Progenitor cell of endocrine pancreas (in vitro differentiated cells): ENCODE data around the gene PRKAR1B. TPM values are rescaled to one million over a fixed set of nuclear protein-coding genes. Genes with fewer than 3 reads are reported as not detected.

Experiments used
- DNase-seq: peaks from one replicate; pipeline ENCODE4 v3.0.0; 2021; ENCODE audit warnings: low spot score; ENCODE audit not compliant: unreplicated experiment
- H3K27ac Mint-ChIP-seq: 2 replicates; pipeline ENCODE4 v1.8.0; 2021; ENCODE audit warnings: mild to moderate bottlenecking, moderate library complexity, mixed read lengths
- H3K27me3 Mint-ChIP-seq: 2 replicates; pipeline ENCODE4 v1.8.0; 2021; ENCODE audit warnings: mixed read lengths
- H3K36me3 Mint-ChIP-seq: 2 replicates; pipeline ENCODE4 v1.8.0; 2022; ENCODE audit warnings: mixed read lengths; ENCODE audit not compliant: insufficient read depth
- H3K4me1 Mint-ChIP-seq: 2 replicates; pipeline ENCODE4 v1.8.0; 2021; ENCODE audit warnings: low read depth, mixed read lengths
- H3K4me3 Mint-ChIP-seq: 2 replicates; pipeline ENCODE4 v1.8.0; 2021; ENCODE audit warnings: low read depth, mild to moderate bottlenecking, moderate library complexity, mixed read lengths
- H3K9me3 Mint-ChIP-seq: 2 replicates; pipeline ENCODE4 v1.8.0; 2021; ENCODE audit warnings: low read depth, mixed read lengths
- CTCF ChIP-seq: fragments of 200-600 bp; sonication (generic); IDR thresholded peaks from one replicate; pipeline ENCODE4 v1.5.0; 2021; ENCODE audit warnings: antibody characterized with exemption, mild to moderate bottlenecking; ENCODE audit not compliant: unreplicated experiment
- total RNA-seq: library from RNA; stranded (reverse); gene quantifications from 2 replicates; pipeline ENCODE4 v1.2.1, GENCODE V29; 2021

Gene PRKAR1B
- total RNA-seq, 1 donor from 2014 or later, result 54.2 TPM

- TF ChIP-seq CTCF, result no peak
- Mint-ChIP-seq H3K4me1 (peaks cover 4% of the 10 kb centered on the region), H3K9me3 (no peaks in the 10 kb centered on the region), H3K27me3 (peaks cover 10% of the 10 kb centered on the region), H3K4me3 (no peak overlapping the region), H3K27ac (no peak overlapping the region), H3K36me3 (no peaks in the 10 kb centered on the region)
- no peak for DNase-seq
Observed at GRCh38 chr7:534959-535358, 192.1 kb downstream of the PRKAR1B start.

- Mint-ChIP-seq H3K36me3 (no peaks in the 10 kb centered on the region), H3K27ac (no peak overlapping the region), H3K9me3 (no peaks in the 10 kb centered on the region), H3K4me1 (peaks cover 3% of the 10 kb centered on the region), H3K4me3 (no peak overlapping the region), H3K27me3 (peaks cover 10% of the 10 kb centered on the region)
- TF ChIP-seq CTCF, result no peak
- DNase-seq, result no peak
Observed at GRCh38 chr7:534075-534474, 193.0 kb downstream of the PRKAR1B start.

- no peaks in the 10 kb centered on the region for H3K9me3 Mint-ChIP-seq
- peaks cover 10% of the 10 kb centered on the region for H3K27me3 Mint-ChIP-seq
- peaks cover 3% of the 10 kb centered on the region for H3K4me1 Mint-ChIP-seq
- no peaks in the 10 kb centered on the region for H3K36me3 Mint-ChIP-seq
- H3K27ac Mint-ChIP-seq, result no peak overlapping the region
- H3K4me3 Mint-ChIP-seq, result no peak overlapping the region
- no peak for TF ChIP-seq CTCF
- DNase-seq, result no peak
Observed at GRCh38 chr7:533266-533665, 193.8 kb downstream of the PRKAR1B start.

GRCh38 chr7:532379-533143, 194.5 kb downstream of the PRKAR1B start:
- DNase-seq, result no peak
- no peak overlapping the region for H3K4me3 Mint-ChIP-seq
- no peak for TF ChIP-seq CTCF
- H3K4me1 Mint-ChIP-seq, result peaks cover 2% of the 10 kb centered on the region
- H3K27me3 Mint-ChIP-seq, result peaks cover 10% of the 10 kb centered on the region
- no peaks in the 10 kb centered on the region for H3K36me3 Mint-ChIP-seq
- no peak overlapping the region for H3K27ac Mint-ChIP-seq
- no peaks in the 10 kb centered on the region for H3K9me3 Mint-ChIP-seq

- H3K36me3 Mint-ChIP-seq, result no peaks in the 10 kb centered on the region
- H3K27ac Mint-ChIP-seq, result no peak overlapping the region
- peaks cover 10% of the 10 kb centered on the region for H3K27me3 Mint-ChIP-seq
- DNase-seq, result no peak
- no peak overlapping the region for H3K4me3 Mint-ChIP-seq
- no peaks in the 10 kb centered on the region for H3K9me3 Mint-ChIP-seq
- peaks cover 2% of the 10 kb centered on the region for H3K4me1 Mint-ChIP-seq
- TF ChIP-seq CTCF, result no peak
Observed at GRCh38 chr7:531777-532176, 195.3 kb downstream of the PRKAR1B start.
